Lung (tissue), 12 donors: ENCODE results near the gene SLC12A7. TPM values are rescaled to one million over a fixed set of nuclear protein-coding genes. Genes with fewer than 3 reads are reported as not detected.
A peak's percentile ranks its signal among the peaks of the same experiment; 100 is the strongest.

Experiments
- ATAC-seq: fragments of 200-7000 bp; cut with Tn5 transposase; one replicate; pipeline ENCODE4 v1.9.1; 2020; ENCODE audit warnings: moderate number of reproducible peaks; ENCODE audit not compliant: insufficient read depth, low FRiP score
- DNase-seq, 3 donors: peaks; one replicate each; pipeline ENCODE4 v3.0.0-alpha.2; 2013 to 2017
- H3K27ac ChIP-seq, 2 donors: one replicate each; pipeline ENCODE4 v1.5.1; 2013; ENCODE audit warnings: mild to moderate bottlenecking in 2 of 2, moderate library complexity in 2 of 2, control low read depth in 1 of 2, inconsistent platforms in 1 of 2, low read depth in 1 of 2, low read length in 1 of 2
- H3K27me3 ChIP-seq, 3 donors: one replicate each; pipeline ENCODE4 v1.5.1; 2013; ENCODE audit warnings: low read length in 2 of 3; ENCODE audit not compliant: control insufficient read depth in 3 of 3, insufficient read depth in 3 of 3
- H3K36me3 ChIP-seq, 4 donors: one replicate each; pipeline ENCODE4 v1.5.1; 2013; ENCODE audit warnings: low read length in 4 of 4, mild to moderate bottlenecking in 1 of 4, moderate library complexity in 1 of 4; ENCODE audit not compliant: control insufficient read depth in 4 of 4, insufficient read depth in 4 of 4
- H3K4me1 ChIP-seq, 5 donors: one replicate each; pipeline ENCODE4 v1.5.1; 2013; ENCODE audit warnings: low read length in 5 of 5, mild to moderate bottlenecking in 2 of 5, moderate library complexity in 1 of 5; ENCODE audit not compliant: control insufficient read depth in 5 of 5, insufficient read depth in 5 of 5
- H3K4me3 ChIP-seq: one replicate; pipeline ENCODE4 v1.5.1; 2013; ENCODE audit warnings: mild to moderate bottlenecking, control low read depth, moderate library complexity
- H3K9ac ChIP-seq, 2 donors: one replicate each; pipeline ENCODE4 v1.5.1; 2013; ENCODE audit warnings: low read length in 2 of 2, control low read depth in 1 of 2; ENCODE audit not compliant: insufficient read depth in 1 of 2
- H3K9me3 ChIP-seq, 4 donors: one replicate each; pipeline ENCODE4 v1.5.1; 2013; ENCODE audit warnings: low read length in 3 of 4, mild to moderate bottlenecking in 1 of 4, moderate library complexity in 1 of 4; ENCODE audit not compliant: control insufficient read depth in 4 of 4, insufficient read depth in 3 of 4
- WGBS, 2 donors: extraction: QIAGEN DNeasy Blood & Tissue Kit; methylation state at CpG; one replicate each; pipeline ENCODE4 v1.1.7; 2013; 5-methylcytosine and 5-hydroxymethylcytosine counted together
- polyA plus RNA-seq, 2 donors: library from polyadenylated mRNA; stranded (reverse); fragments of 200-250 nt; gene quantifications; one replicate each; pipeline ENCODE4 v1.2.1, GENCODE V29; 2013
- total RNA-seq, 2 donors: library from RNA; depleted of rRNA in 1 of 2; stranded (reverse); fragments of >200 nt in 1 of 2; gene quantifications; one replicate each; pipeline ENCODE4 v1.2.1, GENCODE V29; 2014 to 2021
- TF ChIP-seq, protein P1 (sequence below): IDR thresholded peaks from 2 replicates; pipeline ENCODE4 v1.5.1; 2012; ENCODE audit warnings: mild to moderate bottlenecking; ENCODE audit errors: control extremely low read depth, extremely low read depth
- donor health status: control.
- donor health status: control.
- donor health status: Bipolar disorder and iron deficiency.
- donor health status: healthy.
- donor health status: DM: yes; HTN: yes; CAD: no.

Gene SLC12A7
- total and polyA plus RNA-seq, 4 donors = 14.8 to 50.4 (median 39.8) TPM

DNA sequence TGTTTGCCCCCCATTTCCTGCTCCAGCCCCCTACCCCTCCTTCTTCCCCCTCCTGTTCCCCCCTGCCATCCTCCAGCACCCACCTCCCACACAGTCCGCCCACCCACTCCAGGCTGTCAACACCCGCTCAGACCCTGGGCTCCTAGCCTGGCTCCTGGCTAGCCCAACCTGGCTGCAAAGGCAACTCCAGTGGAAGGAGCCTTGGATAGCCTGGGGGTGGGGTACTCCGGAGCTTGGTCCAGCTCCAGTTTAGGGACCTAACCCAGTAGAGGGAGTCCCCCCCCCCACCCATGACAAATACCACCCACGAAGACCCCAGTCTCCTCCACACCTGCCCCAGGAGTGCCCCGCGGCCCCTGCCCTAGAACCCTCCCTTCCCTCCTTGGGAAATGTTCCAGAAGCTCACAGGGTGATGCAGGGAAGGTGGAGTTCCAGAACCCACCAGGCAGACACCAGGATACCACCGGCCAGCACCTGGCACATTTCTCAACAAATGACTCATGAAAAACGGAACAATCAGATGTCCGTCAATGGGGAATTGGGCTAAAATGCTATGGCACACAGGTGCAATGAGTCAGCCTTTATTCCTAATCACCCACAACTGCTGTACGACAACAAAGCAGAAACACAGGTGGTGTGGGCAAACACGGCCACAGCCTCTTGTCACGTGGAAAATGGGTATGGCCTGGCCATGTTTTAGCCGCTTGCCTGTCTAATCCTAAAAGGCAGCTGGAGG is 901 bp upstream of the SLC12A7 start:
- TF ChIP-seq, protein P1, sequence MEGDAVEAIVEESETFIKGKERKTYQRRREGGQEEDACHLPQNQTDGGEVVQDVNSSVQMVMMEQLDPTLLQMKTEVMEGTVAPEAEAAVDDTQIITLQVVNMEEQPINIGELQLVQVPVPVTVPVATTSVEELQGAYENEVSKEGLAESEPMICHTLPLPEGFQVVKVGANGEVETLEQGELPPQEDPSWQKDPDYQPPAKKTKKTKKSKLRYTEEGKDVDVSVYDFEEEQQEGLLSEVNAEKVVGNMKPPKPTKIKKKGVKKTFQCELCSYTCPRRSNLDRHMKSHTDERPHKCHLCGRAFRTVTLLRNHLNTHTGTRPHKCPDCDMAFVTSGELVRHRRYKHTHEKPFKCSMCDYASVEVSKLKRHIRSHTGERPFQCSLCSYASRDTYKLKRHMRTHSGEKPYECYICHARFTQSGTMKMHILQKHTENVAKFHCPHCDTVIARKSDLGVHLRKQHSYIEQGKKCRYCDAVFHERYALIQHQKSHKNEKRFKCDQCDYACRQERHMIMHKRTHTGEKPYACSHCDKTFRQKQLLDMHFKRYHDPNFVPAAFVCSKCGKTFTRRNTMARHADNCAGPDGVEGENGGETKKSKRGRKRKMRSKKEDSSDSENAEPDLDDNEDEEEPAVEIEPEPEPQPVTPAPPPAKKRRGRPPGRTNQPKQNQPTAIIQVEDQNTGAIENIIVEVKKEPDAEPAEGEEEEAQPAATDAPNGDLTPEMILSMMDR = no peak
- no peak for DNase-seq
- Histone ChIP-seq H3K9ac (no peak overlapping the region), H3K4me3 (no peak overlapping the region), H3K27ac (no peak overlapping the region), H3K4me1 (peaks cover 0 to 15% (median 8%) of the 10 kb centered on the region in 5 donors), H3K27me3 (no peaks in the 10 kb centered on the region), H3K9me3 (no peaks in the 10 kb centered on the region), H3K36me3 (no peaks in the 10 kb centered on the region)
- WGBS, 2 donors = 46 to 71% methylated on average over 12 to 13 of the region's 13 CpGs
- ATAC-seq = no peak

DNA sequence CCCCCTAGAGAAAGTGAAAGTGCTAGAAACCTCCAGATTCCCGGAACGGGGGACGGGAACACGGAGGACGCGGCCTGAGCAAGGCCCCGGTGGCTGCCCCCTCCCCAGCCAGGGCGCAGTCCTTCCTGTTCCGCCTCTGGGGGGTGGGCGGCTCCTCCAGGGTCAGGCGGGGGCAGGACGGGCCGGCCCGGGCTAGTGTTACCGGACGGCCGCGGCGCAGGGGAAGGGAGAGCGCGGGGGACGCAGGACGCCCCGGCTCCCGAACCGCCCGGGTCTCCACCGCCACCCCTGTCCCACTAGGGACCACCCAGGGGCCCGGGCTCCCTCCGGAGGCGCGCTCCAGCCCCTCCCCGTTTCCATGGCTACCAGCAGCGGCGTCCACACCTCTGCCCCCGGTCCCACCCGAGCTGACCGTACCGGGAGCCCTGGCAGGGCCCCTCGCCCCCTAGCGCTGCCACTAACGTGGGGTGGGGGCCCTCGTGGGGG is 579 bp downstream of the SLC12A7 start:
- ATAC-seq (peak; percentile 55), DNase-seq (peak in 2 of 3 donors; percentile 33 to 51)
- Histone ChIP-seq H3K27ac (peak overlapping the region; percentile 88 to 92), H3K4me3 (peak overlapping the region; percentile 72), H3K9ac (peak overlapping the region; percentile 61 to 63), H3K36me3 (no peaks in the 10 kb centered on the region), H3K27me3 (no peaks in the 10 kb centered on the region), H3K9me3 (no peaks in the 10 kb centered on the region), H3K4me1 (peaks cover 0 to 23% (median 14%) of the 10 kb centered on the region in 5 donors)
- WGBS, 2 donors = 0 to 1% methylated on average over 22 to 43 of the region's 43 CpGs
- TF ChIP-seq, protein P1 = no peak

DNA sequence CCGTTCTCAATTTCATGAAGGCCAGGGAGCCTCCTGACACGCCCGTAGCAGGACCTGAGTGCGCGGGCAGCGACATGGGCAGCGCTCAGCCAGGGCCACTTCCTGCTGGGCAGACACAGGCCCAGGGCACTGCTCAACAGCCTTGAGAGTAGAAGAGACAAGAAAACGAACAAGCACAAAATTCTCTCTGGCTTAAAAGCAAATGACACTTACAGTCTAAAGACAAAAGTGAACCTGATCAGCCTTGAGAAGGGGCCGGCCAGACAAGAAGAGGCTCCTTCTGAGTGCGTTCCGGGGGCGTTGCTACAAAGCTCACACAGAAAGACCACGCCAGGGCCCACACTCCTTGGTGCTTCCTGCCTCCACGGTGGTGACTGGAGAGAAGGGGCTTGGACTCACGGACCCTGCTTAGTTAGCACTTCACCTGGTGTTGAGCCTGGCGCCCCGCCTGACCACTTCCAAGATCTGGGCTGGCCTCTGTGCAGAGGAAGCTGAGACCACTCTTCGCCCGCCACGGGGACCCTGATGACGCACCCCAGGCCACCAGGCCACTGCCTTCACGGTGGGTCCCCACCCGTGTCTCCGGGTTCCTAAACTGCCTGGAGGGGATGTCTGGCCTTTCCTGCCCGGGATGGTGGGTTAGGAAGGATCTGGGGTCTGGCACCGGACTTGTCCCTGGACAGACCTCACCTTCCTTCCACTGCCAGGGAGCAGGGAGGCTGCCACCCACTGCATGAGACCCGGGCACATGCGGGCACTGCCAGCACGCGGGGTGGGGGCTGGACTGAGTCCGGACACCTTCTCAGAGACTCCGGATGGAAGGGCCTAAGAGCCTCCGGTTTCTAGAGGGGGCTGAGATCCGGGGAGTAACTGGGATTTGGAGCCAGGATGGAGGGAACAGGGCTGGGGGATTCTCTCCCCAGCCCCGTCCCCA is 1.3 kb downstream of the SLC12A7 start:
- TF ChIP-seq, protein P1 = no peak
- Histone ChIP-seq H3K4me3 (peak overlapping the region; percentile 72), H3K4me1 (peaks cover 0 to 27% (median 17%) of the 10 kb centered on the region in 5 donors), H3K36me3 (no peaks in the 10 kb centered on the region), H3K9ac (peak overlapping the region; percentile 61 to 63), H3K27ac (peak overlapping the region; percentile 88 to 92), H3K9me3 (no peaks in the 10 kb centered on the region), H3K27me3 (no peaks in the 10 kb centered on the region)
- ATAC-seq = peak; percentile 6
- no peak for DNase-seq
- 27 to 41% methylated on average over 35 of the region's 35 CpGs for WGBS, 2 donors
